Measurements from ENCODE around the gene MAPKAPK2.

The MAPKAPK2 gene

GRCh38 chr1:206736878-206737728 is 52.4 kb downstream of the MAPKAPK2 start:
- H3K4me1 ChIP-seq = peaks cover 0 to 13% (median 3%) of the 10 kb centered on the region in 4 donors
- intact Hi-C loops (cut with DNase I; ENCODE audit: low total_unique reads) = loop anchor here (10.0 kb wide), 1 partner anchor 178 kb away; no protein-coding TSS in a partner anchor
- no peak overlapping the region for H3K27ac ChIP-seq
- no peaks in the 10 kb centered on the region for H3K27me3 ChIP-seq
- H3K4me3 ChIP-seq = no peak overlapping the region
- peaks cover 21 to 48% (median 36%) of the 10 kb centered on the region in 3 donors for H3K36me3 ChIP-seq
- no peak for TF ChIP-seq CTCF (IDR thresholded peaks at IDR 0.05)
- H3K9me3 ChIP-seq = no peaks in the 10 kb centered on the region
- DNase-seq = no peak

GRCh38 chr1:206737729-206738201 is 53.1 kb downstream of the MAPKAPK2 start:
- TF ChIP-seq CTCF (IDR thresholded peaks at IDR 0.05) = no peak
- intact Hi-C loops (cut with DNase I; ENCODE audit: low total_unique reads) = loop anchor here (10.0 kb wide), 1 partner anchor 177 kb away; no protein-coding TSS in a partner anchor
- H3K36me3 ChIP-seq = peaks cover 14 to 41% (median 29%) of the 10 kb centered on the region in 3 donors
- peaks cover 0 to 13% (median 3%) of the 10 kb centered on the region in 4 donors for H3K4me1 ChIP-seq
- no peaks in the 10 kb centered on the region for H3K9me3 ChIP-seq
- H3K4me3 ChIP-seq = no peak overlapping the region
- no peak for DNase-seq
- no peak overlapping the region for H3K27ac ChIP-seq
- no peaks in the 10 kb centered on the region for H3K27me3 ChIP-seq

- TF ChIP-seq CTCF (IDR thresholded peaks at IDR 0.05) = no peak
- H3K27ac ChIP-seq = no peak overlapping the region
- H3K9me3 ChIP-seq = no peaks in the 10 kb centered on the region
- H3K4me1 ChIP-seq = peaks cover 0 to 13% (median 3%) of the 10 kb centered on the region in 4 donors
- no peaks in the 10 kb centered on the region for H3K27me3 ChIP-seq
- no peak overlapping the region for H3K4me3 ChIP-seq
- no peak for DNase-seq
- H3K36me3 ChIP-seq = peaks cover 5 to 32% (median 20%) of the 10 kb centered on the region in 3 donors
- intact Hi-C loops (cut with DNase I; ENCODE audit: low total_unique reads) = loop anchor here (10.0 kb wide), 1 partner anchor 176 kb away; no protein-coding TSS in a partner anchor
Observed at GRCh38 chr1:206738370-206739366, 54.0 kb downstream of the MAPKAPK2 start.

GRCh38 chr1:206739411-206740076 is 54.8 kb downstream of the MAPKAPK2 start:
- intact Hi-C loops (cut with DNase I; ENCODE audit: low total_unique reads) = loop anchor here (10.0 kb wide), 1 partner anchor 175 kb away; no protein-coding TSS in a partner anchor
- TF ChIP-seq CTCF (IDR thresholded peaks at IDR 0.05) = no peak
- peaks cover 0 to 13% (median 3%) of the 10 kb centered on the region in 4 donors for H3K4me1 ChIP-seq
- H3K9me3 ChIP-seq = no peaks in the 10 kb centered on the region
- no peak for DNase-seq
- H3K27ac ChIP-seq = no peak overlapping the region
- H3K4me3 ChIP-seq = no peak overlapping the region
- no peaks in the 10 kb centered on the region for H3K27me3 ChIP-seq
- H3K36me3 ChIP-seq = peaks cover 0 to 24% (median 13%) of the 10 kb centered on the region in 3 donors

All from tibial artery (tissue), 4 donors.